Activated CD4-positive, alpha-beta memory T cell treated with anti-CD3 and anti-CD28 coated beads for 36 hours (primary cell): Measurements from ENCODE around the gene SRRM4. TPM values are rescaled to one million over a fixed set of nuclear protein-coding genes. Genes with fewer than 3 reads are reported as not detected.
A peak's percentile ranks its signal among the peaks of the same experiment; 100 is the strongest.

Source experiments
- CTCF ChIA-PET: fragments of 350-600 bp; sonication (Branson Sonifier 250); formaldehyde crosslinking; loops from one replicate; lab custom pipeline; 2021; ENCODE audit warnings: antibody characterized with exemption, inconsistent platforms; lab: Charles Lee
- POLR2A ChIA-PET: fragments of 350-600 bp; sonication (Branson Sonifier 250); formaldehyde crosslinking; loops from one replicate; lab custom pipeline; 2021; ENCODE audit warnings: antibody characterized with exemption; lab: Charles Lee
- DNase-seq: peaks from one replicate; pipeline ENCODE4 v3.0.0-alpha.2; 2020
- H3K27ac Mint-ChIP-seq: one replicate; pipeline ENCODE4 v1.8.0; 2021; ENCODE audit warnings: mixed read lengths
- H3K27me3 Mint-ChIP-seq: one replicate; pipeline ENCODE4 v1.8.0; 2021; ENCODE audit warnings: mixed read lengths
- H3K36me3 Mint-ChIP-seq: one replicate; pipeline ENCODE4 v1.8.0; 2021; ENCODE audit warnings: mixed read lengths
- H3K4me1 Mint-ChIP-seq: one replicate; pipeline ENCODE4 v1.8.0; 2021; ENCODE audit warnings: low read depth, mixed read lengths
- H3K4me3 Mint-ChIP-seq: one replicate; pipeline ENCODE4 v1.8.0; 2021; ENCODE audit warnings: mild to moderate bottlenecking, mixed read lengths
- H3K9me3 Mint-ChIP-seq: one replicate; pipeline ENCODE4 v1.8.0; 2021; ENCODE audit warnings: mixed read lengths
- intact Hi-C: fragments of 100-400 bp; cut with micrococcal nuclease; formaldehyde crosslinking; loops from one replicate; pipeline ENCODE4 v1.15.1; 2023
- total RNA-seq, 2 experiments: library from RNA; stranded (reverse); gene quantifications; one replicate each; pipeline ENCODE4 v1.2.3, GENCODE V29; 2021

The SRRM4 gene
- total RNA-seq, 2 experiments from 2014 or later, result not detected

DNA sequence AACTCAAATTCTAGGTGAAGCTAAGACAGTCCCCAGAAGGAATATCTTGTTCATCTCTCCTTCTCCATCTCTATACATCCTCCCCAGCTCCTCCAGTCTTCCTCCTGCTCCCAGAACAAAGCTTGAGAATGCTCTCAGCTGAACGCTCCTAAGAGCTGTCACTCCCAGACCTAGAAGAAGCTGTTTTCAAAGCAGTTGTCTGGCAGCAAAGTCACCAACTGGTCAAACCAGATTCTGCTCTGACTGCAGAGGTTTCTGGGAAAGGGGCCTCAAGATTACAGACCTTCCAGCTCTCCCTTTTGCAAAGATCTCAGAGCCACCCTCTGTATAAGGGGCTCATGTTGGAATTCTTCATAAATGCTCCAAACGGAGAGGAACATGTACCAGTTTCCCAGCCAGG is 187.8 kb downstream of the SRRM4 start:
- CTCF ChIA-PET, result no interaction called here
- no peaks in the 10 kb centered on the region for H3K4me1 Mint-ChIP-seq
- POLR2A ChIA-PET, result interaction anchor here (0.5 kb wide), 1 partner anchor 20 kb away, joined by 3 read pairs; no protein-coding TSS in a partner anchor
- no peak for DNase-seq
- no peak overlapping the region for H3K27ac Mint-ChIP-seq
- H3K36me3 Mint-ChIP-seq, result no peaks in the 10 kb centered on the region
- H3K27me3 Mint-ChIP-seq, result no peaks in the 10 kb centered on the region
- no peak overlapping the region for H3K4me3 Mint-ChIP-seq
- intact Hi-C loops, result no loop called here
- H3K9me3 Mint-ChIP-seq, result no peaks in the 10 kb centered on the region

DNA sequence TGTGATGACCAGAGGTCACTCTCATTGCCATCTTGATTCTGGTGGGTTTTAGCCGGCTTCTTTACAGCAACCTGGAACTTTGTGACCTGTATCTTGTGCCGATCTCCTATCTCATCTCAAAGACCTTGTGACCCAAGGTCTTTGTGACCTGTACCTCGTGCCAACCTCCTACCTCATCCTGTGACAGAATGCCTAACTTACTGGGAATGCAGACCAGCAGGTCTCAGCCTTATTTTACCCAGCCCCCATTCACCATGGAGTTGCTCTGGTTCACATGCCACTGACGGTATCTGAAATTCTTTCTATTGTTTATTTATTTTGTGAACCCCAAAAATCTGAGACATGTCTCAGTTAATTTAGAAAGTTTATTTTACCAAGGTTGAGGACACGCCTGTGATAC is 189.9 kb downstream of the SRRM4 start:
- intact Hi-C loops, result no loop called here
- H3K4me3 Mint-ChIP-seq, result no peak overlapping the region

DNA sequence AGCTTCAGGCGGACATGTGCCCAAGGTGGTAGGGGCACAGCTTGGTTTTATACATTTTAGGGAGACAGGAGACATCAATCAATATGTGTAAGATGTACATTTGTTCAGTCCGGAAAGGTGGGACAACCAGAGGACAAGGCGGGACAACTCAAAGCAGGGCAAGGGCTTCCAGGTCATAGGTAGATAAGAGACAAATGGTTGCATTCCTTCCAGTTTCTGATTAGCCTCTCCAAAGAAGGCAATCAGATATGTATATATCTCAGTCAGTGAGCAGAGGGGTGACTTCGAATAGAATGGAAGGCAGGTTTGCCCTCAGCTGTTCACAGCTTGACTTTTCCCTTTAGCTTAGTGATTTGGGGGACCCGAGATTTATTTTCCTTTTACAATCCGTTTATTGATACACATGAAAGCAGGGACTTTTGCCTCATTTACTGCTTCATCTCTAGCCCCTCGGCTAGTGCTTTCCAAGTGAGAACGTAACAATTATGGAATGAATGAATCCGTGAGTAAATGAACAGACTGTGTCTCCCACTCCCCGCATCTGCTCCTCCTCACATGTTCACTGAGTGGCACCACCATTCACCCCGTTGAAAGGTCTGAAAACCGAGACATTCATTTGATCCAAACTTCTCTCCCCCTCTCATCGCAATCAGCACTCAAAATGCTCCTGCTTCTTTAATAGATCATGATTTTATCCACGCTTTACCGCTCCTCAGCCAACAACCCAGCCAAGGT is 190.5 kb downstream of the SRRM4 start:
- no peak overlapping the region for H3K27ac Mint-ChIP-seq
- no peak overlapping the region for H3K4me3 Mint-ChIP-seq
- no peak for DNase-seq
- H3K4me1 Mint-ChIP-seq, result no peaks in the 10 kb centered on the region
- H3K27me3 Mint-ChIP-seq, result peaks cover 5% of the 10 kb centered on the region
- ChIA-PET POLR2A (no interaction called here), CTCF (no interaction called here)
- H3K9me3 Mint-ChIP-seq, result no peaks in the 10 kb centered on the region
- intact Hi-C loops, result no loop called here
- H3K36me3 Mint-ChIP-seq, result no peaks in the 10 kb centered on the region

More for the DNA sequence above, 189.9 kb downstream of the SRRM4 start:
- no peak for DNase-seq
- ChIA-PET CTCF (no interaction called here), POLR2A (no interaction called here)
- Mint-ChIP-seq H3K27ac (no peak overlapping the region), H3K27me3 (peaks cover 2% of the 10 kb centered on the region), H3K4me1 (no peaks in the 10 kb centered on the region), H3K36me3 (no peaks in the 10 kb centered on the region), H3K9me3 (no peaks in the 10 kb centered on the region)

DNA sequence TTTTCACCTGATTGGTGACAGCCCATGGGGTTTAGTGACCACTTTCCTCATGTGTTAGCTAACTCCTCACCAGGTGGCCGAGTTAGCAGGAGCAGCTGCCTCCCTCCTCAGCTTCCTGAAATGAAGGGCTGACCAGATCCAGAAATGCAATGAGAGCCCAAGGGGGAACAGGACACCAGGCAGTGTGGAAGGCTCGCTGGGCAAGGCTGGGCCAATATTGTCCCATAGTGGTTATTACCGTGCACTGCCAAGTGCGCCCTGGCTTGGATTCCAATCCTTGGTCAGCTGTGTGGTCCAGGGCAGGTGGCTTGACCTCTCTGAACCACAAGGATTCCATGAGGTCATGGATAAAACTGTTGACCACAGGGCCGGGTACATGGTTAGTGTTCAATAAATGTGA is 193.7 kb downstream of the SRRM4 start:
- H3K4me3 Mint-ChIP-seq, result no peak overlapping the region
- POLR2A ChIA-PET, result no interaction called here

DNA sequence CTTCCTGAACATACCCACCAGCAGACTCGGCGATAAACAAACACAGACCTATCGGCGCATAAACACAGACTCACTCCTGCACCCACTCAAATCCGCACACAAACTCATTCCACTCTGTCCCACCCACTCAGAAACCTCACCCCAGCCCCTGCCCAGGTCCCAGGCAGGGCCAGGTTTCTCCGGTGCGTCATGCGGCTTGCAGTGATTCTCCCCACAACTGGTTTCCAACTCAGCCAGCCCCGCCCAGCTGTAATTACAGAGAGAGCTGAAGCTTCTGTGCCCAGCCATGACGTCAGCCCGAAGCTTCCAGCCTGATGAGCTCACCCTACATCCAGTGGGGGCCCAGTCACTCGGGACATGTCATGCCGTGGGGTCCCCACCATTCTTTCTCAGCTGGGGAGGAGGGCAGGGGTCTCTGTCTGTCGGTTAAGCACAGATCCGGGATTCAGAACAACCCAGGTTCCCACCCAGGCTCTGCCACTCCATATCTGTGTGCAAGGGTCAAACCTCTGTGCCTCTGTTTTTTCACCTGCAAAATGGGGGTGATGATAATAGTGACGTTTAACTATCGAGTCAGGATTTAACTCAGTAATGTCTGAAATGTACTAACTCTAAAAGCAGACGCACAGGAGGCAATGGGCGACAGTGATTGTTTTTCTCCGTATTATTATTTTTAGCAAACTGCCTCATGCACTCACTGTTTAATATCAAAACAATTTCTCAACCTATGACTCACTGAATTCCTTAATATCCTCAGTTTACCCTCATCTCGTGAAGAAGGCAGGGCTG is 195.1 kb downstream of the SRRM4 start:
- Mint-ChIP-seq H3K4me1 (no peaks in the 10 kb centered on the region), H3K4me3 (no peak overlapping the region), H3K9me3 (no peaks in the 10 kb centered on the region), H3K27ac (no peak overlapping the region), H3K27me3 (peaks cover 9% of the 10 kb centered on the region), H3K36me3 (no peaks in the 10 kb centered on the region)
- CTCF ChIA-PET, result no interaction called here
- POLR2A ChIA-PET, result no interaction called here
- DNase-seq, result peak; percentile 10
- intact Hi-C loops, result no loop called here

More for the DNA sequence above, 193.7 kb downstream of the SRRM4 start:
- Mint-ChIP-seq H3K9me3 (no peaks in the 10 kb centered on the region), H3K4me1 (no peaks in the 10 kb centered on the region), H3K27ac (no peak overlapping the region), H3K36me3 (no peaks in the 10 kb centered on the region), H3K27me3 (peaks cover 9% of the 10 kb centered on the region)
- no peak for DNase-seq
- CTCF ChIA-PET, result no interaction called here
- intact Hi-C loops, result no loop called here

DNA sequence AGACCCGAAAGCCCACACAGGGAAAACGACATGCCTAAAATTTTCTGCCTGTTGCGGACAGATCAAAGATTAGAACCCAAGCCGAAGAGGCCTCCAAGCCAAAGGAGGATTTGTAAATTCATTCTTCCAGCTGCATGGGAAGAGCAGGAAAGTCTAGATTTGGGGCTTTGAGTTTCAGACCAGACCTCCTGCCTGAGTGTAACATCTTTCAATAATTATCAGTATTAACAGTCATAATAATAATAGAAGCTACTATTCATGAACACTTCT is 195.7 kb downstream of the SRRM4 start:
- no peak overlapping the region for H3K4me3 Mint-ChIP-seq
- no peaks in the 10 kb centered on the region for H3K9me3 Mint-ChIP-seq
- ChIA-PET POLR2A (no interaction called here), CTCF (no interaction called here)
- intact Hi-C loops, result no loop called here
- no peak overlapping the region for H3K27ac Mint-ChIP-seq
- H3K4me1 Mint-ChIP-seq, result no peaks in the 10 kb centered on the region
- H3K36me3 Mint-ChIP-seq, result no peaks in the 10 kb centered on the region
- no peak for DNase-seq
- peaks cover 9% of the 10 kb centered on the region for H3K27me3 Mint-ChIP-seq

DNA sequence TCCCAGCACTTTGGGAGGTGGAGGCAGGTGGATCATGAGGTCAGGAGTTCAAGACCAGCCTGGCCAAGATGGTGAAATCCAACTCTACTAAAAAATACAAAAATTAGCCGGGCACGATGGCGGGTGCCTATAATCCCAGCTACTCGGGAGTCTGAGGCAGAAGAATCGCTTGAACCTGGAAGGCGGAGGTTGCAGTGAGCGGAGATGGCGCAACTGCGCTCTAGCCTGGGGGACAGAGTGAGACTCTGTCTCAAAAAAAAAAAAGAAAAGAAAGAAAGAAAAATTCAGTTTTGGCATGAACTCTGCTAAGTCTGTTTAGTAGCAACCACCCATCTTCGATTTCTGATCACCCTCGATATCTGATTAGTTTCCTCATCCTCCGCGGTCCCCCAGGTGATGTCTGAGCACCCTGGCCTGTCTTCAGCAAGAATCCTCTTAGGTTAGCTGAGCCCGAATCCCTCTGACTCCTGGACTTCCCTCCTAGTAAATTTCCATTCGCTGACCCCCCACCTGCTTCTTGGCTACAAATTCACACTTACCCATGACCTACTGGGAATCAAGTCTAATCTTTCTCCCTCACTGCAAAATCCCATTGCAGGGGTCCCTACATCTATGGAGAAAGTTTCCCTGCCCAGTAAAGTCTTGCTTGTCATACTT is 196.5 kb downstream of the SRRM4 start:
- CTCF ChIA-PET, result no interaction called here

DNA sequence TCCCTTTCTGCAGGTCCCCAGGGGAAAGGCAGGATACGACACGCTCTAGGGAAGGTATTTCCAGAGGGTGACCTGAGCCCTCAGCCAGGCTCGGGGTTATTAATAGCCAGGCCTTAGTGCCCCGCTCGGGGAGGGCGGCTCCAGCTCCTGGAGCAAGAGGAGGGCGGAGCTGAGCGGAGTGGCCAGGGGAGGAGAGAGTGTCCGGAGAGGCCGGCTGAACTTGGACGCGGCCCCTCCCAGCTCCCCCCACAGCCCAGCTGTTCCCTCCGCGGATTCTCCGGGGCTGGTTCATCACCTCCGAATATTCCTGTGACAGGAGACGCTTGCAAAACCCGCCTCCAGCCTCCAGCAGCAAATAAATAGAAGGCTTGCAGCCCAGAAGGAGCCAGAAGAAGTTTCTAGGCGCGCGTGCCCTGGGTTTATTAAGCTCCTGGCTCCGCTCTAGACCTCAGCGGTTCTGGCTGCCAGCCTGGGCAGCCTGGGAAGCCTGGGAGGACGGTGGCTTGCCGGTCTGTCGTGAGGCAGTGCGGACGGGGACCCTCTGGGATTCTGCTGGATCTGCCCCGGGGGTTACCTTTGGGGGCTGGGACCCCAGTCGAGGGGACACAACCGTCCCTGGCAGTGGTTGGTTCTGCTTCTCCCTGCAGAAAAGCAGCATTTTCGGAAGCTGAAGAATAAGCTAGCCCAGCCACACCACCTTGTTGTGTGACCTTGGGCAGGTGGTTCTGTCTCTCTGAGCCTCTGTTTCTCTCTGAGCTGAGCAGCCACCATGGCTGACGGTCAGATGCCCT is 197.4 kb downstream of the SRRM4 start, which contains the start of gene HSPB8:
HSPB8 (plus strand) TSS at position 388 of the 791 bp plus-strand sequence; CDS start at position 770, 382 bp downstream.
- CTCF ChIA-PET, result no interaction called here
- no peak for DNase-seq
- Mint-ChIP-seq H3K4me1 (no peaks in the 10 kb centered on the region), H3K27me3 (peaks cover 9% of the 10 kb centered on the region), H3K4me3 (no peak within 1 kb of the TSS), H3K36me3 (no peaks in the 10 kb centered on the region), H3K9me3 (no peaks in the 10 kb centered on the region), H3K27ac (no peak within 1 kb of the TSS)
- intact Hi-C loops, result no loop called here
- POLR2A ChIA-PET, result no interaction called here

More for the DNA sequence above, 196.5 kb downstream of the SRRM4 start:
- Mint-ChIP-seq H3K27me3 (peaks cover 9% of the 10 kb centered on the region), H3K27ac (no peak overlapping the region), H3K4me3 (no peak overlapping the region), H3K9me3 (no peaks in the 10 kb centered on the region), H3K36me3 (no peaks in the 10 kb centered on the region), H3K4me1 (no peaks in the 10 kb centered on the region)
- intact Hi-C loops, result no loop called here
- POLR2A ChIA-PET, result no interaction called here
- no peak for DNase-seq

DNA sequence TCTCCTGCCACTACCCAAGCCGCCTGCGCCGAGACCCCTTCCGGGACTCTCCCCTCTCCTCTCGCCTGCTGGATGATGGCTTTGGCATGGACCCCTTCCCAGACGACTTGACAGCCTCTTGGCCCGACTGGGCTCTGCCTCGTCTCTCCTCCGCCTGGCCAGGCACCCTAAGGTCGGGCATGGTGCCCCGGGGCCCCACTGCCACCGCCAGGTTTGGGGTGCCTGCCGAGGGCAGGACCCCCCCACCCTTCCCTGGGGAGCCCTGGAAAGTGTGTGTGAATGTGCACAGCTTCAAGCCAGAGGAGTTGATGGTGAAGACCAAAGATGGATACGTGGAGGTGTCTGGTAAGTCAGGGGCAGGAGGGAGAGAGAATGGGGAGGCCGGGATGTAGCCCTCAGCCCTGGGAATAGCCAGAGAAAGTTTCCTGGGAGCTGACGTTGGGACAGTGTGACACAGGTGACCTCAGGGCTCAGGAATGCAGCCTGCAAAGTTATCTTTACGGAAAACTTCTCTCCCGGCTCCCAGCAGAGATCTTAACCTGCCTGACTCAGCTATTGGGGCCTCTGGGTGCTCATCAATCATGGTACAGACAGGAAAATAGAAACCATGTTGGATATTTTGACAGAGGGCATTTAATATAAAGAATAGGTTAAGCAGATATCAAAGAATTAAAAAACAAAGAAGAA is 198.1 kb downstream of the SRRM4 start:
- H3K36me3 Mint-ChIP-seq, result no peaks in the 10 kb centered on the region
- H3K27me3 Mint-ChIP-seq, result peaks cover 9% of the 10 kb centered on the region
- H3K4me1 Mint-ChIP-seq, result no peaks in the 10 kb centered on the region
- H3K27ac Mint-ChIP-seq, result no peak overlapping the region
- no peak for DNase-seq
- ChIA-PET POLR2A (no interaction called here), CTCF (no interaction called here)
- H3K9me3 Mint-ChIP-seq, result no peaks in the 10 kb centered on the region
- no peak overlapping the region for H3K4me3 Mint-ChIP-seq
- intact Hi-C loops, result no loop called here

DNA sequence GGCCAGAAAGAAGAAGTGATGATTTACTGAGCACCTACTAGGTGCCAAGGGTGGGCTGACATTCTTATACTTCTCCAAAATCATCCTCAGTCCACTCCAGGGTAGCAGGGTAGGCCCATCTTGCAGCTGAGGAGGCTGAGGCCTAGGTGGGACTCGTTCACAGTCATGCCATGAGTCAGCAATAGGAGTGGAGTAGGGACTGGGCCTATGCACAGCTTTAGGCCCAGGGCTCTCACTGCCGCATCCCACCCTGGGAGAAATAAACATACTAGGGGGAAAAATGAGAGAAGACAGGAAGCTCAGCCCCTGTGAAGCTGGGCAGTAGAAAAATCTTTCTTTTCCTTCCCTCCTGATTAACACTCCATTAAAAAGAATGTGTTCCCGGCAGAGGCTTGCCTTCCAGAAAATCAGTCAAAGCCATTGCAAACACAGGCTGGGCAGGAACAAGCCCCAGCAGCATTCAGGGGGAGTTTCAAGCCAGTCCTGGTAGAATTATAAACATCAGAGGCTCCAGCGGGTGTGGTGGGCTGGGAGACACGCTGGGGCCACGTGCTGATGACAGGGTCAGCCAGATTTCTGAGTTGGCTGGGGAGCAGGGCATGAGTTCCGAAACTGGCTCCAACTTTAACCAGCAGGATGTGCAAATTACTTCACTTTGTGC is 199.2 kb downstream of the SRRM4 start:
- no peaks in the 10 kb centered on the region for H3K9me3 Mint-ChIP-seq
- no peak overlapping the region for H3K27ac Mint-ChIP-seq
- H3K27me3 Mint-ChIP-seq, result peaks cover 9% of the 10 kb centered on the region
- no peak for DNase-seq
- intact Hi-C loops, result no loop called here
- POLR2A ChIA-PET, result no interaction called here
- no peaks in the 10 kb centered on the region for H3K36me3 Mint-ChIP-seq
- no peak overlapping the region for H3K4me3 Mint-ChIP-seq
- CTCF ChIA-PET, result no interaction called here
- no peaks in the 10 kb centered on the region for H3K4me1 Mint-ChIP-seq

DNA sequence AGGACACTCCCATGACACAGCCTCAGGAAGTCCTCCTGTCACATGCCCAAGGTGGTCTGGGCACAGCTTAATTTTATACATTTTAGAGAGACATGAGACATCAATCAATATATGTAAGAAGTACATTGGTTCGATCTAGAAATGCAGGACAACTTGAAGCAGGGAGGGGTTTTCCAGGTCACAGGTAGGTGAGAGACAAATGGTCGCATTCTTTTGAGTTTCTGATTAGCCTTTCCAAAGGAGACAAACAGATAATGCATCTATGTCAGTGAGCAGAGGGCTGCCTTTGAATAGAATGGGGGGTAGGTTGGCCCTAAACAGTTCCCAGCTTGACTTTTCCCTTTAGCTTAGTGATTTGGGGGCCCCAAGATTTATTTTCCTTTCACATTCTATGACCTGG is 199.9 kb downstream of the SRRM4 start:
- CTCF ChIA-PET, result no interaction called here

More for the DNA sequence above, 199.9 kb downstream of the SRRM4 start:
- intact Hi-C loops, result no loop called here
- no peak for DNase-seq
- H3K9me3 Mint-ChIP-seq, result no peaks in the 10 kb centered on the region
- no peaks in the 10 kb centered on the region for H3K4me1 Mint-ChIP-seq
- H3K27me3 Mint-ChIP-seq, result peaks cover 8% of the 10 kb centered on the region
- POLR2A ChIA-PET, result no interaction called here
- no peak overlapping the region for H3K4me3 Mint-ChIP-seq
- H3K36me3 Mint-ChIP-seq, result no peaks in the 10 kb centered on the region
- H3K27ac Mint-ChIP-seq, result no peak overlapping the region
